NCI-H2081 treated with DMSO at 0.1 percent for 48 hours (cell line): Measurements from ENCODE around the gene RBPJL.

ENCODE experiments used
- DNase-seq: peaks from one replicate; lab custom pipeline; 2025; lab: John Stamatoyannopoulos, UW

RBPJL gene

DNA sequence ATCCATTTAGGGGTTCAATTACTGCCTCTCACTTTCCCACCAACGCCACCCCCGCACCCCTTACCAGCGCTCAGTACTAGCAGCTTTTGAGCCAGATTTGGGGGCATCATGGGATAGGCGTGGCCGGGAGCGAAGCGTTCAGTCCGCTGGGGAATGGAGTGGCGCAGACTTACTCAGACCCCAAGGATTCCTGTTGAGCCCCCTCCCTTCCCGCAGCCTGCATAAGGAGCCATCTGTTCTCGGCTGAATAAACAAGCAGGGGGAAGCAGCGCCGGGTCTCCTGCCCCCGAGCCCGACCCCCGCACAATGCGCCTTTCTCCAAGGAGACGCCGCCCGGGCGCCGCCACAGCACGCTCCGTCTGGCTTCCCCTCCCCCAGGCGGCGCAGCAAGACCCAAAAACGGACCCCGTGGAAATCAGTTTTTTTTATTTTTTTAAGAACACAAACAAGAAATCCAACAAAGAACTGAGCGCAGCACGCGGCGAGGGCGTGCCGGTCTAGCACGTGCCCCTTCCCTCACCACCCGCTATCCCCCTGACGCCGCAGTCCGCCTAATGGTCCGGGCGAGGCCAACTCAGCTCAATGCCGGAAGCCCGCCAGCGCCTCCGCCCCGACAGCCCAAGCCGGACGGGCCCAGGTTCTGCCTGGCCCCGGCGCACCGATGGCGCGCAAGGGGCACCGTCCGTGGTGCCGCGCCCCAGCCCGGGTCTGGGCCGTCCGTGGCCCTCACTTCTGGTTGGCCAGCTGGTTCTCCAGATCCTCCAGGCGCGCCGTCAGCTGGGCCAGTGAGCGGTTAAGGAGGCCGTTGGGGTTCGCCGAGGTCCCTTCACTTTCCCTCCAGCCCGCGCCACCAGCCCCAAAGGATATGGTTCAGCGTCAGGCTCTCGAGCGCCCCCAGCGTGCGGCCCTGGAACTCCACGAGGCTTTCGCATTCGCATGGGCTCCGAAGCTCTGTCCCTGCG, 13.3 kb upstream of the RBPJL start:
- no peak for DNase-seq

DNA sequence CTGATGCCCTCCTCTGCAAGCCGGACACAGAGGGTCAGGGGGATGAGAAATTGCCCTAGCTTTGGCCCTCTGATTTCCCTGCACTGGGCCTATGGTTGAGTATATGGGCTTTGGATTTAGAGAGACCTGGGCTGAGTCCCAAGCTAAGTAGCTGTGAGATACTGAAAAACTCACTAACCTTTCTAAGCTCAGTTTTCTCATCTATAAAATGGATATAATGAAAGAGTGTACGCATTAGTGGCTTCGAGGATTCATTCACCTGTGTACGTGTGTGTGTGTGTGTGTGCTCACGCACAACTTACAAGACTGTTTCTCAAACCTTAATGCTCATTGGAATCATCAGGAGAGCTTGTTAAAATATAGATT, 12.7 kb upstream of the RBPJL start:
- no peak for DNase-seq

DNA sequence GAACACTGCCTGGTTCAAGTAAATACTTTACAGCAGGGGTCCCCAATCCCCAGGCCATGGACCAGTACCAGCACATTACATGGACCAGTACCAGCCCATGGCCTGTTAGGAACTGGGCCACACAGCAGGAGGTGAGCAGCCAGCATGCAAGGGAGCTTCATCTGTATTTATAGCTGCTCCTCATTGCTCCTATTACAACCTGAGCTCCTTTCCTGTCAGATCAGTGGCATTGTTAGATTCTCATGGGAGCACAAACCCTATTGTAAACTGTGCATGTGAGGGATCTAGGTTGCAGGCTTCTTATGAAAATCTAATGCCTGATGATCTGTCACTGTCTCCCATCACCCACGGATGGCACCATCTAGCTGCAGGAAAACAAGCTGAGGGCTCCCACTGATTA, 12.0 kb upstream of the RBPJL start:
- DNase-seq, result no peak

DNA sequence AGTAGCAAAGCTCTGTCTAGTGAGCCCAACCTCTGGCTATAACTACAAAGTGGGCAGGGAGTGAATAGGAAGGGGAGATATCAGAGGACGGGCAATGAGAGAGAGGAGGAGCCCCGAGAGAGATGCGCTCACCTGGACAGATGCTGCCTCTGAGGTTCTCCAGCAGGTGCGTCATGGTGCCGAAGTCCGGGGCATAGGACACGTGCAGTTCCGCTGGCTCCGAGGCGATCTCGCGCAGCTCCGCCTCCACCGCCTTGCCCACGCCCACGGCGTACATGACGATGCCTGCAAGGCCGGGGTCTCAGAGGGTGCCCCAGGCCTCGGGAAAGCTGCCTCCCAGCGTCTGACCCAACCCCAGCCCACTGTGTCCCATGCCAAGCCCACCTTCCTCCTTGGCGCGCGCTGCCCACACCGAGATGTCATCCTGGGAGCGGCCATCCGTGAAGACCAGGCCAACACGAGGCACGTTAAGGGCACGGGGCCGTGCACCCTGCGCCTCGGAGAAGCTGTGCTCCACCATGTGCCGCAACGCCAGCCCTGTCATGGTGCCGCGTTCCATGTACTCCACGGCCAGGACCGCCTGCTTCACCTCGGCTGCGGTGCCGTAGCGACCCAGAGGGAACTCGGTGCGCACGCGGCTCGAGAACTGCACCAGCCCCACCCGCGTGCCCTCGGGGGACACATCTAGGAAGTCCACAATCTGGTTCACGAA, 8.7 kb upstream of the RBPJL start:
- no peak for DNase-seq

DNA sequence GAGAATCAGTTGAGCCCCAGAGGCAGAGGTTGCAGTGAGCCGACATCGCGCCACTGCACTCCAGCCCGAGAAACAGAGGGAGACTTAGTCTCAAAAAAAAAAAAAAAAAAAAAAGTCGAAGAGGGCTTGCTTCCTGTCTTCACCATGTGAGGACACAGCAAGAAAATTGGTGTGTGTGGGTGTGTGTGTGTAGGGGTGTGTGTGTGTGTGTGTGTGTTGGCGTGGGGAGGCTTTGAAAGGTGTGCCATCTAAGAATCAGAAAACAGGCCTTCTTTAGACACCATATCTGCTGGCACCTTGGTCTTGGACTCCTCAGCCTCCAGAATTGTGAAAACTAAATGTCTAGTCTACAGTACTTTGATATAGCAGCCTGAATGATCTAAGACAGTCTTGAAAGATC, 6.9 kb upstream of the RBPJL start:
- no peak for DNase-seq

DNA sequence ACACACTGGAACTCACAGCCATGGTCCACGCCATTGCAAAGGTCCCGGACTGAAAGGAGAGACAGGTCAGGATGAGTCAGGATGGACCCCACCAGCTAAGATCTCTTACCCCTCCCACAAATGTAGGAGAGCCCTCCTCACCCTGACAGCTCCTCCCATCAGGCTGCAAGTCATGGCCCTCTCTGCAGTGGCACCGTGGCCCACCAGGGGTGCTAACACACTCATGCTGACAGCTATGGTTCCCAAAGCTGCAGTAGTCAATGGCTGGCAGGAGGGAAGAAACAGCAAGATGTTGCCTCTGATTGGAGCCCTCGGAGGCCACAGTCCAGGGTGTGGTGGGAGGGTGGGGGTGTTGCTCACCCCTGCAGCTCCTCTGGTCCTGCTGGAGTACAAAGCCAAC, 5.7 kb upstream of the RBPJL start:
- no peak for DNase-seq

DNA sequence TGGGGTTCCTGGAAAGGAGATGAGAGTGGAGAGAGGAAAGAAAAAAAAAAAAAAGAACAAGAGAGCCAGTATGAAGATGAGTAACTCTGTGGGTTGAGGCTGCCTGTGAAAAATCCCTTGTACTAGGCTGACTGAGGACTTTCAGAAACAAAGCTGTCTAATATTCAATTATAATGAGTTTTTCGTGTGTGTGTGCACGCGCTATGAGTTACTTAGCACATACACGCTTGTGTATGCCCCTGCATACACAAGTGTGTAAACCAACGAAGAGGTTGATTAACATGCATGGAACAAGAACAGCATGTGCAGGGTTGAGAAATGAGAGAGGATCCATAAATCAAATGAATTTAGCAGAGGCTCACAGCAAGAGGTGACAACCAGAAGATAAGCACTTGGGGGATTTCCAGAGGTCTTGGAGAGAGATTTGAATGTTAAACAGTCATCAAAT, 4.8 kb upstream of the RBPJL start:
- DNase-seq, result no peak

DNA sequence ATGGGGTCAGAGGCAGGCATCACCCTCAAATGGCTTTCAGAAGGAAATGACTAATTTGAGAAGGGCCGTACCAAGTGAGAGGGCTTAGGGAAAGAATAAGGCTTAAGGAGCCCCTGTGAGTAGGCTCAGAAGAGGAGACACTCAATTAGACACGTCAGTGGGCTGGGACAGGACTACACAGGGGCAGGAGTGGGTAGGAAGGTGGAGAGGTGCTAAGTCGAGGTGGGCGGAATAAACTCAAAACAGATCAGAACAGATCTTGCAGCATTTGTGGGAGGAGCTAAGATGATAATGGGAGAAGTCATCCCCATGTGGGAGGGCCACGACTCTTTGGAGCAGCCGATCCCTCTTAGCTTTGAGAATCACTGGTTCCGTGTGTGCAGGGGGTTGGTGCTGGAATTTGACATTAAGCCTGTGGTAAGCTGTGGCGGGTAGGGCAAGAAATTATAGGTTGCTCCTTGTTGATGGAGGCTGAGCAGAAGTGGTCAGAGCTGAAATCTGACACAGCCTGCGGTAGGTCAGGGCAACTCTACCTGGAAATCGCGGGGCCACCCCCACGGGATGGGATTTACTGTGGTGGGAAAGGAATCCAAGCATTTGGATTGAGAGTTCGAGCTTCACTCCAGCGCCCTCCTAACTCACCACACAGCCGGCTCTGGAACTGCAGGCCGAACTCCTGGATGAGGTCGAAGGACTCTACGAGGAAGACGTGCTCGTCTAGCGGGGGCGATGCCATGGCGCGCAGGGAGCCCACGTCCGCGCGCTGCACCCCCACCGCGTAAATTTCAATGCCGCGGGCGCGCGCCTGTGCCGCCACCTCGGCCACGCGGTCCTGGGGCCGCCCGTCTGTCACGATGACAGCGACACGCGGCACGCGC, 2.8 kb upstream of the RBPJL start:
- DNase-seq, result no peak

DNA sequence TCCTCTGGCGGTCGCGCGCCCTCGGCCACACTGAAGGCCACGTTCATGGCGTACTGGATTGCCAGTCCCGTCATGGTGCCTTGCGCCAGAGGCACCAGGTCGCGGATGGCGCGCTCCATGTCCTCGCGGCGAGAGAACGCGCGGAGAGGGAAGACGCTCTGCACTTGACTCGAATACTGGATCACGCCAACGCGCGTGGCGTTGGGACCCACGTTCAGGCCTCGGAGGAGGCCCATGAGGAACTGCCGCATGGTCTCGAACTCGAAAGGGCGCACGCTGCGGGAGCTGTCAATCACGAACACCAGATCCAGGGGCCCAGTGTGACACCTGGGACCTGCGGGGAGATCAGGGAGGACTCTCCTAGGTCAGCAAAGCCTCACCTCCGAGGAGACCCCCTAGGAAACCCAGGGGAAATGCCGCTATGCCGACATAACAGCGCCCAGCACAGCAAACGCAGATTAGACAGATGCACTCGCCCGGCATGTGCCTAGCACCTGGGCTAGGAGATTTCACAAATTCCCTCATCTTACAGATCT, 2.1 kb upstream of the RBPJL start:
- no peak for DNase-seq

DNA sequence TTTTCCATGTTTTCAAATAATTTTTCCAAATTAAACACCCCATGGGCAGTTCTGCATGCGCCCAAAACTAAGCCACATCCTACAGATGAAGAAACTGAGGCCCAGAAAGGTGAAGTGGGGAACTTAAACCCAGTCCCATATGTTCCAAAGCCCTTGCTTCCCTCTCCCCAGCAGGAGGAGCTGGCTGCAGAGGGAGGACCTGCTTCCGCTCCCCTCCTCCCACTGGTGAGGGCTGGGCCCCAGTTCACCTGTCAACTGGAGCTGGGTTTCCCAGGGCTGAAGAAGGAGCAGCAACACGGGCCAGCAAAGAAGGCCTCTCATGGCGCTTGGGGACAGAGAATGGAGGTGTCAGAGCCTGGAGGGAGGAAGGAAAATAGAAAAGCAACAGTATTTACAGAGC, 1.4 kb upstream of the RBPJL start:
- DNase-seq, result no peak

DNA sequence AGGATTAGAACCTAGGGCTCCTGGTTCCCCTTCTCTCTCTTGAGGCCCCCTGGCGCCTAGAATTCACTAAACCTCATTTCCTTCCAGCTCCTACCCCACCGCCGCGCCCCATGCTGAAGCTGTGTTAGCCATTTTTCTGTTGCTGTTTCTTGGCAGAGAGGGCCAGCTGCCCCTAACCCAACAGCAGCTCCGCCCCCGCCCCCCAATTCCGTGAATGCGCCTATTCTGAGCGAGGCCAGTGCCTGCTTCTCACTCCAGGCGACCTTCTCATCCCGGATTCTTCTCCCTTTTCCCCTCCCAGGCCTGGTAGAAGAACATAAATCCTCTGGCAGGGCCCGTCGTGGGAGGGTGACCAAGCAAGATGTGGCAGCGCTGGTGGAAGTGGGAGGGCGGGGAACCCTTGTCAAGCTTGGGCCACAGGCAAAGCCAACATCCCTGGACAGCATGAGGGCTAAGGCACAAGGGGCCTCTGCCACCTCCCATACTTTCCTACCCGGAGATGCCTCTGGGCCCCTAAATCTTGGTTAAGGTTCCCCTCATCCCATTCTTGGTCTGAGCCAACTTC, 518 bp downstream of the RBPJL start:
- no peak for DNase-seq

DNA sequence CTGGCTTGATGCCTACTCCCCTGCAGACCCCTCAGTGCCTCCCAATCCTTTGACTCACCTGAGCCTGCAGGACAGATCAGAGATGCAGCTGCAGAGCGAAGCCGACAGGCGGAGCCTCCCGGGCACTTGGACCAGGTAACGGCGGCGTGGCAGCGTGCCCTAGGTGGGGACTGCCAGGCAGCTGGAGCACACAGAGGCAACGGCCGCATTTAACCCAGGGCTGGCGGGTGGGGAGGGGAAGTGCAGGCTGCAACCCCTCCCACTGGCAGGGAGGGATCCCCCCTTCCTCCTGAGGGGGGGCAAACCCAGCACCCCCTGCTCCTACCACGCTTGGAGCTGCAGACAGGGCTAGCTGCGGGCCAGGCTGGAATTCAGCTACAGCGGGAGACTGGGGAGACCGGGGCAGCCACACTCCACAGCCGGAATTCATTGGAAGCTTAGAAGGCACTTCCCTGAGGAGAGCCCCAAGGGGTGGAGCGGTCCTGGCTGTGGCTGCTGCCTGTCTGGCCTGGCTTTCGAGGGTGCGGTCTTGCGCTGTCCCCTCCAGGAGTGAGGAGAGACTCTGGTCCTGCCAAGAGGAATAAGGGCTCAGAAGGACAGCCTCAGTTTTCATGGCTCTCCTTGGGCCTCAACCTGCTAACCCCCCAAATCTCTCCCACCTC, 1.6 kb downstream of the RBPJL start, which contains the start of gene MATN4:
Gene MATN4 (minus strand): TSS at position 183 of the 662 bp plus-strand sequence. CDS start 2,717 bp downstream, outside the sequence.
- no peak for DNase-seq

DNA sequence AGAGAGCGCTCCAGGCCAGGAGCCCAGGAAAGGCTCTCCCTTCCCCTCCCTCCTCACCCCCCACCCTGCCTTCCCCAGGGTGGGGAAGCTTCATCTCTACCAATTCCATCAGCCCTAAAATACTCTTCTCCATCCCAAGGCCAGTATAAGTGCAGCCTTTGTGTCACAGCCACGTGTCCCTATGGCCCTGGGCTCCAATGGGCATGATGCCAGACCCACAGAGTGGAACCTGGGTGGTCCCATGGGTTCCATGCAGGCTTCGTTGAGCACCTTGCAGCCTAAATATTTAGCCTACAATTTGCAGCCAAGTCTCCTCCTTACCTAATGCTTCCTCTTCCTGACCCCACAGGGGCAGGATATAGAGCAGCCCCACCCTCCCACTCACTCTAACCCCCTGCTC, 2.4 kb downstream of the RBPJL start:
- no peak for DNase-seq

DNA sequence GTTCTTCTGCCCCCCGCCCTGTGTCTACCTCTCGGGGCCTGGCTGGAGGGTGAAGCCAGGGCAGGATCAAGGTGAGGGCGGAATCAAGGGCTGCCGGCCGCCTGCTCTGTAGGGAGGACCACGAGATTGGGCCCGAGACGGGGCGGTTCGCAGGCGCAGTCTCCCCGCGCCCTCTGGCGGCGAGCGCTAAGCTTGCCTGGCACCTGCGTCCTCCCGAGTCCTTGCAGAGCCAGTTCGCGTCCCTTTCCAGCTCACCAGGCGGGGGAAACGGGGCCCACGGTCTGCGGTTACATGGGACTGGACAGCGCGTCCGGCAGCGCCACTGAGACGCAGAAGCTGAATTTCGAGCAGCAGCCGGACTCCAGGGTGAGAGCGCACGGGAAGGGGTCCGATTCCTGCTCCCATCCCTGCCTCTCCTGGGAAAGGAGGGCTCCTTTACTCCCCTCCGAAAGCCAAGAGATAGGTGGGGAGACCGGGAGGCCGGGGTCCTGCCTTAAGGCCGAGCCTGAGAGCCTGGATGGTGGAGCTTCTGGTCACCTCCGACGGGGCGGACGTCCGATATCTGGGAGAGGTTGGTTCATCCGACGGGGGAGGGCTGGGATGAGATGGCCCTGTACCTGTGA, 5.1 kb downstream of the RBPJL start:
- DNase-seq, result no peak

DNA sequence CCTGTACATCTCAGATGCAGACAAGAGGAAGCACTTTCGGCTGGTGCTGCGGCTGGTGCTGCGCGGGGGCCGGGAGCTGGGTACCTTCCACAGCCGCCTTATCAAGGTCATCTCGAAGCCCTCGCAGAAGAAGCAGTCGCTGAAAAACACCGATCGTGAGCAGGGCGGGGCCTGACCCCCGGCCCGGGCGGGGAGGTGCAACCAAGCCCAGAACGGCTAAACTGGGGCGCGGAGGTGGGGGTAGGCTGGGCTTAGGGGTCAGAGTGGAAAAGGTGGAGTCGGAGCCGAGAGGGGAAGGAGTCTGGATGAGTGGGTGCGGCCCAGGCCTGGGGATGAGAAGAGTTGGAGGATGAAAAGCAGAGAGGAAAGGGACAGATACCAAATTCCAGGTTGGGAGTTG, 5.6 kb downstream of the RBPJL start:
- DNase-seq, result no peak

DNA sequence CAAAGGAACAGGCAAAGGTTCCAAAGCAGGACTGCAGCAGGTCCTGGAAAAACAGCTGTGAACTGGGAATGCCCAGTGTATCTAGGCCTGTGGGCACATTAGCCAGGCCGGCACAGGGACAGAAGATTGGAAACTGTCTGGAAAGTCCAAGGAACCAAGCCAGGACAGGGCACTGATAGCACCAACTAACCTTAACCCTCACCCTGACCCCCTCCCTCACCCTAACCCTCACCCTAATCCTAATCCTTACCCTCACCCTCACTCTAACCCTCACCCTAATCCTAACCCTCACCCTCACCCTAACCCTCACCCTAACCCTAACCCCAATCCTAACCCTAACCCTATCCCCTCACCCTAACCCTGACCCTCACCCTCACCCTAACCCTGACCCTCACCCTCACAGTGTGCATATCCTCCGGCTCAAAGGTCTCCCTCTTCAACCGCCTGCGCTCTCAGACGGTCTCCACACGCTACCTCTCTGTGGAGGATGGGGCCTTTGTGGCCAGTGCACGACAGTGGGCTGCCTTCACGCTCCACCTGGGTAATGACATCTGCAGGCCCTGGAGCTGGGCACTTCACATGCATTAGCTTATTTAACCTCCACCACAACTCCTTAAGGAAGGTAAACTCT, 6.5 kb downstream of the RBPJL start:
- no peak for DNase-seq

DNA sequence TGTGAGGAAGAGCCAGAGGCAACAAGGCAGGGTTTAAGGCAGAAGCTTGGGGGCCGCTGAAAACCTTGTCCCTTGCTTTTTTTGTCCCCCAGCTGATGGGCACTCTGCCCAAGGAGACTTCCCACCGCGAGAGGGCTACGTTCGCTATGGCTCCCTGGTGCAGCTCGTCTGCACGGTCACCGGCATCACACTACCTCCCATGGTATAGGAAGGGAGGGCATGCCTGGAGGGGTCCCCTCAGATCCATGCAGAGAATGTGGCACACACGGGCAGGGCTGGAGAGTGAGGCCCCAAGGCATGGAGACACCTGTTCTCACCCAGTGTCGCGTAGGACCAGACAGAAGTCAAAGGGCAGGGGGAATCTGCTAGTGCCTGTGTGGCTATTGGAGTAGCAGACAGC, 7.3 kb downstream of the RBPJL start:
- no peak for DNase-seq

DNA sequence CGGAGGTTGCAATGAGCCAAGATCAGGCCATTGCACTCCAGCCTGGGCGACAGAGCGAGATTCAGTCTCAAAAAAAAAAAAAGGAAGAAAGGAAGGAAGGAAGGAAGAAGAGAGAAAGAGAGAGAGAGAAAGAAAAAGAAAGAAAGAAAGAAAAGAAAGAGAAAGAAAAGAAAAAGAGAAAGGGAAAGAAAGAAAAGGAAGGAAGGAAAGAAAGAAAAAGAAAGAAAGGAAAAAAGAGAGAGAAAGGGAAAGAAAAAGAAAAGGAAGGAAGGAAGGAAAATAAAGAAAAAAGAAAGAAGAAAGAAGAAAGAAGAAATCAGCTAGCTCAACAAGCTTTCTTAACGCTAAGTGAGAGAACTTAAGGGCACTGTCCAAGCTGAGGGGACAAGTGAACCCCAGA, 9.0 kb downstream of the RBPJL start:
- no peak for DNase-seq

DNA sequence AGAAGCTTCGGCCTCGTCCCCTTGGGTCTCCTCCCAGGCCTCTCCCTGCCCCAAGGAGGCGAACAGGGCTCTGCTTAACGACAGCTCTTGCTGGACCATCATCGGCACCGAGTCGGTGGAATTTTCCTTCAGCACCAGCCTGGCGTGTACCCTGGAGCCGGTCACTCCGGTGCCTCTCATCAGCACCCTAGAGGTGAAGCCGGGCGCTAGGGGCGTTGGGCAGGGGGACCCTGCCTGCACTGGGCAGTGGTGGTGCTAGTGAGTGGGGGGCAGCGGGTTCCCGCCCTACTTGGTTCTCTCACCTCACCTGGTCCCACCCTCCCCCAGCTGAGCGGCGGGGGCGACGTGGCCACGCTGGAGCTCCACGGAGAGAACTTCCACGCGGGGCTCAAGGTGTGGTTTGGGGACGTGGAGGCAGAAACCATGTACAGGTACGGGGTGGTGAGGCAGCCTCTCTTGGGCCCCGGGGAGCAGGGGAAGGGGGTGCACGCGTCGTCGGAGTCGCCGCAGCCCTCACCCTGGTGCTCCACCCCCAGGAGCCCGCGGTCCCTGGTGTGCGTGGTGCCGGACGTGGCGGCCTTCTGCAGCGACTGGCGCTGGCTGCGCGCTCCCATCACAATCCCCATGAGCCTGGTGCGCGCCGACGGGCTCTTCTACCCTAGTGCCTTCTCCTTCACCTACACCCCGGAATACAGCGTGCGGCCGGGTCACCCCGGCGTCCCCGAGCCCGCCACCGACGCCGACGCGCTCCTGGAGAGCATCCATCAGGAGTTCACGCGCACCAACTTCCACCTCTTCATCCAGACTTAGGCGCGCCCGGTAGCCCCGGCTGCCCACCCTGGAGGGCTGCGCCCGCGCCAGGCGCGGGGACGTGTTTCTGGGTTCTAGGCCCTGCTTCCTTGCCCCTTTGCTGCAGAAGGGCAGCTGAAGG, 9.8 kb downstream of the RBPJL start:
- DNase-seq, result no peak
